ENCODE data around the gene TUFT1.
"Not testable (repeated sequence)": the region's sequence is repeated elsewhere in the genome, so short reads cannot be mapped to it uniquely, and the experiment has no call there.

The TUFT1 gene

DNA sequence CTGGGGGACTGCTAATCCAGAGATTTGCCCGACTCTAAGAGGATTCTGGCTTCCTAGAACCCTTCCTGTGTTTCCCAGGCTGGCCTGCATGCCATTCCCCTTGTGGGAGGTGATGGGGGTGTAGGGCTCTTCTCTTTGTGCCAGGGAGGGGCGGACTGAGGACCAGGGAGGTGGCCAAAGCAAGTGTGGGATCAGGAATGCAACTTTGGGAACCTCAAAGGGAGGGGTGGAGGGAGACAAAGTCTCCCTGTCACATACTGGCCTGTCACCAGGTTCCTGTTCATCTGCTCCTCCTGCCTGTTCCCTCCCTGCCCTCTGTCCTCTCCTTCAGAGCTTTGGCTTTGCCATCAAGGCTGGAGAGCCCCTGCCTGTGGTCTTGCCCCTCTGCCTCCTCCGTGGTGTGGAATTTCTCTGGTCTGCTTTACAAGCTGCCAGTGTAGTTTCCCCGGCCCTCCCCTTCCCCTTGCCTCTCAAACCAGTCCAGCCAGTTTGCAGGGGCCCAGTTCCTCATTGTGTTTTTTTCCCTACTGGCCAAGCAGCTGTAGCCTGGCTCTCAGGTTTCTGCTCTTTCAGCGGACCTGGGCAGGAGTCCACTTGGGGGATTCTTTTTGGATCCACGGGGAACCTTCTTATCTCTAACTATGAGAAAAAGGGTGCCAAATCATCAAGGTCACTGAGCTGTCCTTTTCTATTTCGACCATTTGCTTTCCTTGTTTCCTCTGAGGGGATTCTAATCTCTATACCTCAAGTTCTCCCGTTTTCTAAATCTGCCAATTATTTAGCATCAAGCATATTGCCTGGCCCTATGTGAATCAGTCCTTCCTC lies 27.1 kb upstream of the TUFT1 start:
- no peak for DNase-seq

DNA sequence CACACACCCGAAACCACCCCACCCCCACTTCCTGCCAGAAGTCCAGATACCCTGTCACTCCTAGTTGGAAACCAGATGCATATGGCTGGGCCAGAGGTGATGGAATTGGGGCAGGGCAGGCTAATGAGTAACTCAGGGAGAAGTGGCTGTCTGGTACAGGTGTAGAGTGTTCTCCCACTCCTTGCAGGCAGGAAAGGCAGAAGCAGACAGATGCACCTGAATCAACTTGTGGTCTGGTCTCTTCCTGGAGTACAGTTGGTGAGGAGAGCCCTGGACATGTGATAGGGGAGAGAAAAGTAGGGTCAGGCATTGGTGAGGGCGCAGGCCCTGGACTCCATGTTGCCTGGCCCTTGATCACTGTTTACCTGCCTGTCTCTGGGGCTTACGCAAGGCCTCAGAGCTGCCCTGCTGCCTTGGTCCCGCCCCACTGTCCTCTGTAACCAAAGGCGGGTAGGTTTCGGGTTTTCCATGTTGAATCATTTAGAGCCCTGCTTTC lies 26.4 kb upstream of the TUFT1 start:
- no peak for DNase-seq

DNA sequence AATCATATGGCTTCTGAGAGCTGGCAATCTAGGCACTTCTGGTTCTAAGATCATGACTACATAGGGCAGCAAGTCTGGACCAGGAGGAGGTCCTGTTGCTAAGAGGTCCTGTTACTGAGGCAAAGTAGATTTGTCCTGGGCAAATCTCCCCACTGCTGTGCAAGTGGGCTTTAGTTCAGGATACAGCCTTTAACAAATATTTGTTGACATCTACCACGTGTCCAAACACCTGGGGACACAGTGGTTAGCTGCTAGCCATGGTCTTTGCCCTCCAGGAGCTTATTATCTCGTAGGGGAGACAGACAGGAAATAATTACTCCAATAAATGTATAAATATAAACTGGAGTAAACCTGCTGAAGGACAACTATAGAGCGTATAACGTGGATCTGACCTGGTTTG lies 25.7 kb upstream of the TUFT1 start:
- no peak for DNase-seq

DNA sequence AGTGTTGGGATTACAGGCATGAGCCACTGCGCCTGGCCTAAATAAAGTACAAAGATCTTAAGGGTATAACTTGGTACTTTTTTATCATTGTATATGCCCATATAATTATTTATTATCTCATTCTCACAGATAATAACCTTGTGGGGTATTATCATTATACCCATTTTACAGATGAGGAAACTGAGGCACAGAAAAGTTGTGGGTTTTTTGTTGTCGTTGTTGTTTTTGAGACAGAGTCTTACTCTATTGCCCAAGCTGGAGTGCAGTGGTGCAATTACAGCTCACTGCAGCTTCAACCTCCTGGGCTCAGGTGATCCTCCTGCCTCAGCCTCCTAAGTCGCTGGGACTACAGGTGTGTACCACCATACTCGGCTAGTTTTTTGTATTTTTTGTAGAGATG lies 24.8 kb upstream of the TUFT1 start:
- no peak for DNase-seq

DNA sequence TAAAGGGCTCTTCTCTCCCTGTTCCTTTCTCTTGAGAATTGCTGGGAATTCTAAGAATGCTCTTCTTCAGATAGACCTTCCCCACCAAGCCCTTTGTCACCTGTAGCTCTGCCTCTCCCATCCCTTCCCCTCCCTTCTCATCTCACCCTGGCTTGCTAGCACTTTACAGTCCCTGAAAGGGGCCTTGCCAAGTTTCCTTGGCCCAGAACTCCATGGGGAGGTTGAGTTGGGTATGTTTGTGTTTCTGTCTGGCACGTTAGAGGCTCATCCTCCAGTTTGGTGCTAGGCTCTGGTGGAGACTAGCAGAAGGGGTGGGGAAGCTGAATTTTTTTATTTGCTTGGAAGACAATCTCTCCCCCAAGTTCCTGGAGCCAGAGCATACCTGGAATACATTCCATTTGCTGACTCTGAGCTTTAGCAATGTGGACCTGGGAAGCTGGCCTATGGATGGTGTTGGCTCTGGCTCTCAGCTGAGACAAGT lies 24.0 kb upstream of the TUFT1 start:
- DNase-seq: no peak

DNA sequence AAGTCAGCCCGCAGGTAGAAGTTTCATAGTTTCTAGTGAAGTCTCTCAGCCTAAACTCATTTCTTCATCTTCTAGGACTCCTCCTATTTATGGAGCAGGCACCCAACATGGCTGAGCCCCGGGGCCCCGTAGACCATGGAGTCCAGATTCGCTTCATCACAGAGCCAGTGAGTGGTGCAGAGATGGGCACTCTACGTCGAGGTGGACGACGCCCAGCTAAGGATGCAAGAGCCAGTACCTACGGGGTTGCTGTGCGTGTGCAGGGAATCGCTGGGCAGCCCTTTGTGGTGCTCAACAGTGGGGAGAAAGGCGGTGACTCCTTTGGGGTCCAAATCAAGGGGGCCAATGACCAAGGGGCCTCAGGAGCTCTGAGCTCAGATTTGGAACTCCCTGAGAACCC lies 21.7 kb upstream of the TUFT1 start:
- no peak for DNase-seq

DNA sequence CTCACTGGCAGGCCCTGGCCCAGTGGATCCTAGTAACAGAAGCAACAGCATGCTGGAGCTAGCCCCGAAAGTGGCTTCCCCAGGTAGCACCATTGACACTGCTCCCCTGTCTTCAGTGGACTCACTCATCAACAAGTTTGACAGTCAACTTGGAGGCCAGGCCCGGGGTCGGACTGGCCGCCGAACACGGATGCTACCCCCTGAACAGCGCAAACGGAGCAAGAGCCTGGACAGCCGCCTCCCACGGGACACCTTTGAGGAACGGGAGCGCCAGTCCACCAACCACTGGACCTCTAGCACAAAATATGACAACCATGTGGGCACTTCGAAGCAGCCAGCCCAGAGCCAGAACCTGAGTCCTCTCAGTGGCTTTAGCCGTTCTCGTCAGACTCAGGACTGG lies 21.2 kb upstream of the TUFT1 start:
- no peak for DNase-seq

DNA sequence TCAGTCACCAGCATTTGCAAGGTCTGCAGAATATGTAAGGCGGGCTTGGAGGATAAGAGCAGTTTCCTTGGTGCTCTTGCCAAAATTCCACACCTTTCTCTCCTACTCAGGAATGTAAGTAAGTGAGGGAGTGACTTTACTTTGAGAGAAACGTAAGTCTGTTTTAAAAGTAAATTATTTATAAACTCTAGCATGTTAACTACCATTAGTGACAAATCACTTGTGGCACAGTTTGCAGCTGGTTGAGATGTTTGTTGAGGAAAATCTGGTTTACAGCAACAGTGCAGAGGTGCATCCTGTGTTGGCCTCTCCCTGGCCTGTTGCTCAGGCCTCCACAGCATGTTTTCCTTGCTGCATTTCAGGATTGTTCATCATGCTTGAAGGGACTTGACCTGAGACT lies 20.4 kb upstream of the TUFT1 start:
- no peak for DNase-seq

DNA sequence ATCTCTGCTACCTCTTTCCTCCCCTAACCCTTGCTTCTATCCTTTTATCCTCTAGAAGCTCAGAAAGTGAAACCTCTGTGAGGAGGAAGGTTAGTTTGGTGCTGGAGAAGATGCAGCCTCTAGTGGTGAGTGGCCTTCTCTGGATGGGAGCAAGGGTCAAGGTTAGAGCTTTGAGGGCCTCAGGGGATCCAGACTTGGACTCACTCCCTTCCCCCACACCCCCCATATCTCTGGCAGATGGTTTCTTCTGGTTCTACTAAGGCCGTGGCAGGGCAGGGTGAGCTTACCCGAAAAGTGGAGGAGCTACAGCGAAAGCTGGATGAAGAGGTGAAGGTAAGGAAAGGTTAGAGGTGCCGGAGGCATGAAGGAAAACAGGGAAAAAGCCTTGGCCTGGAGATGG lies 19.8 kb upstream of the TUFT1 start:
- DNase-seq: no peak

DNA sequence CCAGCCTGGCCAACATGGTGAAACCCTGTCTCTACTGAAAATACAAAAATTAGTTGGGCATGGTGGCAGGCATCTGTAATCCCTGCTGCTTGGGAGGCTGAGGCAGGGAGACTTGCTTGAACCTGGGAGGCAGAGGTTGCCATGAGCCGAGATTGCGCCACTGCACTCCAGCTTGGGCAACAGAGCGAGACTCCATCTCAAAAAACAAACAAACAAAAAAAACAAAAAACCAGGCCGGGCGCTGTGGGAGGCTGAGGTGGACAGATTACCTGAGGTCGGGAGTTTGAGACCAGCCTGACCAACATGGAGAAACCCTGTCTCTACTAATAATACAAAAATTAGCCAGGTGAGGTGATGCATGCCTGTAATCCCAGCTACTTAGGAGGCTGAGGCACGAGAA lies 17.7 kb upstream of the TUFT1 start:
- not testable (repeated sequence) for DNase-seq

DNA sequence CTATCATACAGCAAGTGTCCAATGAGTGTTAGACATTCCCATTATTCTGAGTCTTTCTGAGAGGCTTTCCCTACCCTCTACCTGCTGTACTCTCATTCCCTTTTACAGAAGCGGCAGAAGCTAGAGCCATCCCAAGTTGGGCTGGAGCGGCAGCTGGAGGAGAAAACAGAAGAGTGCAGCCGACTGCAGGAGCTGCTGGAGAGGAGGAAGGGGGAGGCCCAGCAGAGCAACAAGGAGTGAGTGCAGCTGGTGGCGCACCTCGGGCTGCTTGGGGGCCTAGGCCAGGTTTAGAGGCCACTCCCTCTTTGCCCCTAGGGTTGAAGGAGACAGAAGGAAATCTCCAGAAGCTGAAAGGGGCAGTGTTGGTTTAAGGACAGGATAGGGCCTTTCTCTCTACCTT lies 16.8 kb upstream of the TUFT1 start:
- DNase-seq: no peak

DNA sequence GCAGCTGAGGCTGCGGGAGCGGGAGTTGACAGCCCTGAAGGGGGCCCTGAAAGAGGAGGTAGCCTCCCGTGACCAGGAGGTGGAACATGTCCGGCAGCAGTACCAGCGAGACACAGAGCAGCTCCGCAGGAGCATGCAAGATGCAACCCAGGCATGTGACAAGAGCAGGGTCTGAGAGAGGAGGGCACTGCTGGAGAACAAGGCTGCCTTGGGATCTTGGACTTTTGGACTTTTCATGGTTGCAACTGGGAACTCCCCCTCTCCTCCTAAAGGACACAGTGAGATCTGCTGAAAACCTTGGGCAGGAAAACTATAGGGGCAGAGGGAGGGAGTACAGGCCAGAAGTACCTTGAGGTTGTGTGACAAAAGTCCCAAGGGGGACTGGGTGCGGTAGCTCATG lies 15.4 kb upstream of the TUFT1 start:
- no peak for DNase-seq

DNA sequence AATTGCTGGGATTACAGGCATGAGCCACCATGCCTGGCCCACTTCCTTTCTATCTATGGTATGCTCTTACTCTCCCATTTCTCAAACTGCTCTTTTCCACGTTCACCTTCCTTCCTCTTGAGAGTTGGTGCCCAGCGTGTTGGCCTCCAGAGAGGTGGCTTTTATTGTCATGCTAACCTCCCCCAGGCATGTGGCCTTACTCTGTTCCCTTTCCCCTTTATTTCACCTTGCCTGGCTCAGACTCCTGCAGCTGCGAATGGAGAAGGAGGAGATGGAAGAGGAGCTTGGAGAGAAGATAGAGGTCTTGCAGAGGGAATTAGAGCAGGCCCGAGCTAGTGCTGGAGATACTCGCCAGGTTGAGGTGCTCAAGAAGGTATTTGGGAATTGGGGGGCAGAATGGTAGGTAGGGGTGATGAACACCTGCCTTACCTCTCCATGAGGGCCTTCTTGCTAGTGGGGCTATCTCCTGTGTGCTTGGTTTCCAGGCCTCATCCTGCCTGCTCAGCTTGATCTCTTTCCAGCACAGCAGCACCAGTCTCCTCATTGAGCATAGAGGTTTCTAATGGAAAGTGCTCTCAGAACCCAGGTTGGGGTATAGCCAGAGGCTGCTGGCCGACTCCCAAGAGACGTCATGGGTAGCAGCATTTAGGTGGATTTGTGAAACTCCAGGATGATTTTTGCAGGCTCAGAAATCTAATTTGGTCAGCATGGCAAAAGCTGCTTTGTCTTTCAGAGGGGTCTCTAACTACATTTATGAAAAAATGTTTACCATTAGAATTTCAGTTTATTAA lies 13.2 kb upstream of the TUFT1 start:
- DNase-seq: no peak

DNA sequence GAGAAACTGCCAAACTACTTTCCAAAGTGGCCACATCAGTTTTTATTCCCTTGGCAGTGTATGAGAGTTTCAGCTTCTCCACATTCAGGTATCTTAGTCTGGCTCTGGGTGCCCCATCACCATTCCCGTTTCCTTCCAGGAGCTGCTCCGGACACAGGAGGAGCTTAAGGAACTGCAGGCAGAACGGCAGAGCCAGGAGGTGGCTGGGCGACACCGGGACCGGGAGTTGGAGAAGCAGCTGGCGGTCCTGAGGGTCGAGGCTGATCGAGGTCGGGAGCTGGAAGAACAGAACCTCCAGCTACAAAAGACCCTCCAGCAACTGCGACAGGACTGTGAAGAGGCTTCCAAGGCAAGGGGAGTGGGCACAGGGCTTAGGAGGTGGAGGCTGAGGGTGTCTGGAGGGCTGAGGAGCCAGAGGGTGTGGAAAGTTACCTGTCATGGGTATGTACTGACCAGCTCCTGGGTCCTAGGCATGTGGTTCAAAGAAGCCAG lies 10.9 kb upstream of the TUFT1 start:
- no peak for DNase-seq

DNA sequence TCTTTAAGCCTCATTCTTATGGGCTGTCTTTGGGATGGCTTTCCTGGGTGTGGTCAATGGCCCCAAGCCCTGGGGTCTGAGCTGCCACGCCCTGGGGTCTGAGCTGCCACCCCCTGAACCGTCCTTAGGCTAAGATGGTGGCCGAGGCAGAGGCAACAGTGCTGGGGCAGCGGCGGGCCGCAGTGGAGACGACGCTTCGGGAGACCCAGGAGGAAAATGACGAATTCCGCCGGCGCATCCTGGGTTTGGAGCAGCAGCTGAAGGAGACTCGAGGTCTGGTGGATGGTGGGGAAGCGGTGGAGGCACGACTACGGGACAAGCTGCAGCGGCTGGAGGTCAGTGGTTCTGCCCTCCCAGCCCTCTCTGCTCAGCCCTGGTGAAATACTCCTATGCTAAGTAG lies 10.3 kb upstream of the TUFT1 start:
- no peak for DNase-seq

DNA sequence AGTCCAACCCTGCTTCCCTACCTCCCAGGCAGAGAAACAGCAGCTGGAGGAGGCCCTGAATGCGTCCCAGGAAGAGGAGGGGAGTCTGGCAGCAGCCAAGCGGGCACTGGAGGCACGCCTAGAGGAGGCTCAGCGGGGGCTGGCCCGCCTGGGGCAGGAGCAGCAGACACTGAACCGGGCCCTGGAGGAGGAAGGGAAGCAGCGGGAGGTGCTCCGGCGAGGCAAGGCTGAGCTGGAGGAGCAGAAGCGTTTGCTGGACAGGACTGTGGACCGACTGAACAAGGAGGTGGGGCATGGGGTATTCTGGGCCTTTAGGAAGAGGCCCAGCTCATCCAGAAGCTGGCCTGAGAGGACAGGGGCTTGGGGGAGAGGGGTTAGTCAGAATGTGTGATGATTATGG lies 9.6 kb upstream of the TUFT1 start:
- DNase-seq: no peak

DNA sequence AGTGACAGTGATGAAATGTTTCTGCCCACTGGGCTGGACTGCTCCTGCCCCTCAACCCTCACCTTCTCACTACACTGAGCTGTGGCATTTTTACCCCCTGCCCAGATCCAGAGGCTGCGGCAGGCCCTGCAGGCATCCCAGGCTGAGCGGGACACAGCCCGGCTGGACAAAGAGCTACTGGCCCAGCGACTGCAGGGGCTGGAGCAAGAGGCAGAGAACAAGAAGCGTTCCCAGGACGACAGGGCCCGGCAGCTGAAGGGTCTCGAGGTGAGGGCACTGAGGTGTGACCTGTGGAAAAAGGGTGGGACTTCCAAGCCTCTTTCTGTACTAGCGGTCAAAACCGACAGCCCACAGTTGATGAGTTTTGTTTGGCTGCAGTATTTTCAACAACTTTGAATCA lies 6.2 kb upstream of the TUFT1 start:
- DNase-seq: no peak

DNA sequence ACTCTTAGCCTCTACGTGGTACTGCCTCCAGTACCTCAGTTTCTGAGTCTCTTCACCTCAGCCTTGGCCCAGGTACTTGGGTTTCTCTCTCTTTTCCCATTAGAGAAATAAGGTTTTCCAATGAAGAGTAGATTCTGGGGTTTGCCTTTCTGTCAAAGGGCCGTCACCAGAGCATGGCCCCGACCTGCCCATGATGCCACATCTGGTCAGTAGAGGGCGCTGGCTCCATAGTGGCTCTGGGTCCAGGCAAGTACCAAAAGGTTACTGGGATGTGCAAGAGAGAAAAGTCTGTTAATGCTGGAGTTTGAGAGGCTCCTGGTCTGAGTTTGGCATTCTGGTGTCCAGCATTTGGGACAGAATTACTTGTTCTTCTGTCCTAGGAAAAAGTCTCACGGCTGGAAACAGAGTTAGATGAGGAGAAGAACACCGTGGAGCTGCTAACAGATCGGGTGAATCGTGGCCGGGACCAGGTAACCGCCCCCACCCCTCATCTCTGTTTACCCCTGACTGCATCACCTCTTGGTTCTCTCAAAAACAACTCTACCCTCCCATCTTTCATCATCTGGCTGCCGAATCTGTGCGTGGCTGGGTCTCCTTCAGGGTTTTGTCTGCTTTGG lies 5.3 kb upstream of the TUFT1 start:
- DNase-seq: peak; percentile 56 to 68 (median 62)

DNA sequence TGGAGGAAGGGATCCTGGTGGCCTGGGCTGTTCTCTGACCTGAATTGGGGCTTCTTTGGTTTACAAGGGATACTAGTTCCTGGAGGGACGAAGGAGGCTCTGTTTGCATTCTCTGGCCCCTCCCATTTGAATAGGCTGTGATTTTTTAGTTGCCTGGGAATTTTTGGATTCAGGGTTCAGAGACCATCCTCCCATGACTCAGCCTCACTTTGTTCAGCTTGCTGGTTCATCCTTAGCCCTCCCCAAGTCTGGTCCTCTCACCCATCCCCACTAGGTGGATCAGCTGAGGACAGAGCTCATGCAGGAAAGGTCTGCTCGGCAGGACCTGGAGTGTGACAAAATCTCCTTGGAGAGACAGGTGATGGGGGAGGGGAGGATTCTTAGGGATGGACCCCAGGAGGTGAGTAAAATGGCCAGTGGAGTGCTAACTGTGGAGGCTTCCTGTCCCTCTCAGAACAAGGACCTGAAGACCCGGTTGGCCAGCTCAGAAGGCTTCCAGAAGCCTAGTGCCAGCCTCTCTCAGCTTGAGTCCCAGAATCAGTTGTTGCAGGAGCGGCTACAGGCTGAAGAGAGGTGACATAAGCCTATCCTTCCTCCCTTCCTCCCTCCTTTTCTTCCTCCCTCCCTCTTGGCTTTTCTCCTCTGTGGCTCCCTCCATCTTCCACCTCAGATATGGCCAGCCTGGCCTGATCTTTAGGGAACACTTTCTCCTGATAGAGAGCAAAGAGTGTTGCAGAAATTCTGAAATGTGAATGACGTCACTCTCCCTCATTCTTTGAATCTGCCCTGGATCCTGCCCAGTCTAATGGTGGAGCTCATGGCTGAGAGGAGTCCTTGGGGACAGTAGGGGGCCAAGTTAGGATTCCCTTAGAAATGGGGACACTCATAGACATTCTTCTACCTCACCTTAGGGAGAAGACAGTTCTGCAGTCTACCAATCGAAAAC lies 4.5 kb upstream of the TUFT1 start:
- no peak for DNase-seq

DNA sequence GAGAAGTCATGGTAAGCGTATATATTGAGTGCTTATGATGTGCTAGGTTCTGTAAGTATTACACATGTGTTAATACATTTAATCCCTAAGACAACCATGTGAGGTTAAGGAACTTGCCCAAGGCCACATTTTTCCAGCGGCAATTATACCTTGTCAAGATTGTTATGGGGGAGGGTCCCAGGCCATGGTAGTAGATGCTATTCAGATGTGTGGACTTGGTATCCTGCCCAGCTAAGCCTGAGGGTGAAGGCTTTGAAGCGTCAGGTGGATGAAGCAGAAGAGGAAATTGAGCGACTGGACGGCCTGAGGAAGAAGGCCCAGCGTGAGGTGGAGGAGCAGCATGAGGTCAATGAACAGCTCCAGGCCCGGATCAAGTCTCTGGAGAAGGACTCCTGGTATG lies 3.6 kb upstream of the TUFT1 start:
- DNase-seq: no peak

DNA sequence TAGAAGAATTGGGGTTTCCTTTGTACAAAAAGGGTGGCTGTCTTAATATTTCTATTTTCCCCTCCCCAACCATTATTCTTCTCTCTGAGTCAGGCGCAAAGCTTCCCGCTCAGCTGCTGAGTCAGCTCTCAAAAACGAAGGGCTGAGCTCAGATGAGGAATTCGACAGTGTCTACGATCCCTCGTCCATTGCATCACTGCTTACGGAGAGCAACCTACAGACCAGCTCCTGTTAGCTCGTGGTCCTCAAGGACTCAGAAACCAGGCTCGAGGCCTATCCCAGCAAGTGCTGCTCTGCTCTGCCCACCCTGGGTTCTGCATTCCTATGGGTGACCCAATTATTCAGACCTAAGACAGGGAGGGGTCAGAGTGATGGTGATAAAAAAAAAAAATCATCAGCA lies 3.0 kb upstream of the TUFT1 start:
- DNase-seq: no peak

DNA sequence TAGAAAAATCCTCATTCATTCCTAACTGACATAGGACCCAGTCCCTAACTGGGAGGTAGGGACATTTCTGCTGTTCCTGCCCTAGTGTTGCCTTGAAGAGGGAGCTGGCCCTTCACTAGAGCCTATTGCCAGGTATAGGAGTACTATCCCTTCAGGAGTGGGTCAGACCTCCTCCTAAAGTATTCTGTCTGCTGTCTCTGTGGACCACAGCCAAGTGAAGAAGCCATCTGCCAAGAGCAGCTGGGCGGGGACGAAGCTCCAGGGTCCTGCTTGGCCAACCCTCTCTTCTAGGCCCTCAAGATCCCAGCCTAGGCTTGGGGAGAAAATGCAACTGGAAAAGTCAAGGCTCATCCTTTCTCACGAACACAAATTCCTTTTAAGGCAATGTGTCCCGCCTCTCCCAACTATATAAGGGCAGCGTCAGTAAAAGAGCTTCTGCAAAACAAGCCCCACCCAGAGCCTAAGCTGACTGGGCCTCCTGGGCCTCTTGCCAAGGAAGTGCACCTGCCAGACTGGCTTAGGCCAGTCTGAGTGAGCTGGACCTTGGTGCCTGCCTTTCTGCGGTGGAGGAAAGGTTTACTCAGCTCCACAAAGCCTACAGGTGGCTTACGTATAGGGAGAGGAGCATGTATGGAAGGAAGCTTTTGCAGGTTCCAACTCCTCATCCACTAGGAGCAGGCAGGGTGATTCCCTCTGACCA lies 638 bp upstream of the TUFT1 start:
- DNase-seq: peak in 1 of 4 experiments; percentile 4

Data from activated CD4-positive, CD25-positive, alpha-beta regulatory T cell (primary cell).